Spleen (tissue), 11 donors: ENCODE measurements around the gene PHOSPHO1. TPM values are rescaled to one million over a fixed set of nuclear protein-coding genes. Genes with fewer than 3 reads are reported as not detected.
A peak's percentile ranks its signal among the peaks of the same experiment; 100 is the strongest.

Experiments used
- DNase-seq: peaks from one replicate; pipeline ENCODE4 v3.0.0-alpha.2; 2020
- H3K27ac ChIP-seq, 8 donors: fragments of 200-600 bp; sonication (generic) in 7 of 8; 1 replicate in 4 of 8; 2 replicates in 4 of 8; pipeline versions ENCODE4 v1.5.0 to v1.8.0; 2016 to 2021; ENCODE audit warnings: inconsistent platforms in 4 of 8, mild to moderate bottlenecking in 4 of 8, moderate library complexity in 1 of 8
- H3K27me3 ChIP-seq, 7 donors: fragments of 200-600 bp; sonication (generic) in 6 of 7; replicated peaks in 1 of 7; 1 replicate in 4 of 7; 2 replicates in 3 of 7; pipeline versions ENCODE4 v1.5.0 to v1.8.0; 2016 to 2021; ENCODE audit warnings: inconsistent platforms in 3 of 7, mild to moderate bottlenecking in 1 of 7
- H3K36me3 ChIP-seq, 6 donors: fragments of 200-600 bp; sonication (generic) in 5 of 6; 1 replicate in 4 of 6; 2 replicates in 2 of 6; pipeline versions ENCODE4 v1.5.0 to v1.8.0; 2016 to 2021; ENCODE audit warnings: inconsistent platforms in 2 of 6
- H3K4me1 ChIP-seq, 6 donors: fragments of 200-600 bp; sonication (generic) in 5 of 6; 1 replicate in 3 of 6; 2 replicates in 3 of 6; pipeline versions ENCODE4 v1.5.0 to v1.8.0; 2016 to 2021; ENCODE audit warnings: inconsistent platforms in 3 of 6
- H3K4me3 ChIP-seq, 8 donors: fragments of 200-600 bp; sonication (generic) in 7 of 8; 1 replicate in 4 of 8; 2 replicates in 4 of 8; pipeline versions ENCODE4 v1.5.0 to v1.8.0; 2016 to 2021; ENCODE audit warnings: inconsistent platforms in 4 of 8, mild to moderate bottlenecking in 4 of 8, moderate library complexity in 2 of 8
- H3K9me3 ChIP-seq, 8 donors: fragments of 200-600 bp; sonication (generic) in 7 of 8; 1 replicate in 4 of 8; 2 replicates in 4 of 8; pipeline versions ENCODE4 v1.5.0 to v1.8.0; 2016 to 2021; ENCODE audit warnings: inconsistent platforms in 4 of 8
- POLR2A ChIP-seq, 3 donors: fragments of 450-650 bp; IDR thresholded peaks; one replicate each; pipeline ENCODE4 v1.5.1; 2017; ENCODE audit warnings: antibody characterized with exemption in 3 of 3, mild to moderate bottlenecking in 1 of 3
- POLR2AphosphoS5 ChIP-seq, 3 donors: sonication (generic); formaldehyde crosslinking; IDR thresholded peaks; one replicate each; pipeline ENCODE4 v1.5.1; 2017; ENCODE audit warnings: antibody characterized with exemption in 3 of 3
- WGBS, 5 donors: extraction: QIAGEN DNeasy Blood & Tissue Kit in 3 of 5; methylation state at CpG; one replicate each; pipeline versions ENCODE4 v1.1.5 to v1.1.7; 2013 to 2018; 5-methylcytosine and 5-hydroxymethylcytosine counted together
- intact Hi-C: fragments of 100-400 bp; cut with DNase I; formaldehyde crosslinking; loops from one replicate; pipeline ENCODE4 v1.15.0; 2023; ENCODE audit warnings: low total_unique reads
- polyA plus RNA-seq, 3 donors: library from polyadenylated mRNA; stranded (reverse); fragments of 200-250 nt; gene quantifications; one replicate each; pipeline ENCODE4 v1.2.1, GENCODE V29; 2013
- total RNA-seq, 7 donors: library from RNA; depleted of rRNA in 3 of 7; stranded (reverse); fragments of >200 nt in 3 of 7; fragmentation: NEBNext Ultra II Directional in 4 of 7; extraction: Animal tissue kit (Norgen Biotek cat#: 25700) in 4 of 7; gene quantifications; one replicate each; pipeline versions ENCODE4 v1.1.0 to v1.2.1, GENCODE V29; 2016 to 2021
- TF ChIP-seq, protein P1 (sequence below), 11 experiments: fragments of 200-600 bp in 7 of 11; fragments of 450-650 bp in 4 of 11; sonication (generic) in 4 of 11; IDR thresholded peaks in 8 of 11; conservative IDR thresholded peaks in 3 of 11; 1 replicate in 7 of 11; 2 replicates in 4 of 11; pipeline versions ENCODE4 v1.4.0 to v1.8.0; 2016 to 2021; ENCODE audit warnings: antibody characterized with exemption in 11 of 11, inconsistent platforms in 4 of 11, mild to moderate bottlenecking in 1 of 11
- donor health status: healthy with polysubstance abuse.
- donor health status: DM: no; HTN: no; CAD: no; lungs with moderate emphysema.
- donor health status: DM: no; HTN: no; CAD: no.
- donor health status: Bipolar disorder and iron deficiency.
- donor health status: healthy.
- donor health status: DM: no; HTN: no; CAD: no.
- donor health status: DM: yes; HTN: yes; CAD: no.

PHOSPHO1 gene
- total and polyA plus RNA-seq, 10 donors = 0.80 to 12.2 (median 3.9) TPM

DNA sequence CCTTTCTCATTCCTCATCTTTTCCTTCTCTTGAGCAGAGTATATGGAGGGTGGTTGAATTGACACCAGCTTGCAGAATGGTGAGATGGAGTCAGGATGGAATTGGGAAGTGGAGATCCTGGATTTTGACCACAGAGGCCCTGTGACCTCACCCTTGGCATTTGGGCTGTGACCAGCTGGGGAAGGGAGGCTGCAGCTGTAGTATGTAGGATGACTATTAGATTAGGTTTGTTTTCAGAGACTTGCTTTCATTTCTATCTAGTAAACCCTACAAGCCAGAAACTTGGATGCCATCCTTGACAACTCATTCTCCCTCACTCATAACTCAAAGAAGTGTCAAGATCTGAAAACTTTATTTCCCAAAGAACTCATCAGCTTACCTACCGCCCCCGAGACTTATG is 26.1 kb downstream of the PHOSPHO1 start:
- H3K9me3 ChIP-seq = no peaks in the 10 kb centered on the region
- peaks cover 9 to 37% (median 19%) of the 10 kb centered on the region in 6 donors for H3K4me1 ChIP-seq
- intact Hi-C loops = no loop called here
- DNase-seq = peak; percentile 6
- no peaks in the 10 kb centered on the region for H3K27me3 ChIP-seq
- H3K4me3 ChIP-seq = no peak overlapping the region
- WGBS, 5 donors = 90 to 100% (median 96%) methylated on average over 2 of the region's 2 CpGs
- peaks cover 0 to 10% (median 0%) of the 10 kb centered on the region in 6 donors for H3K36me3 ChIP-seq
- H3K27ac ChIP-seq = no peak overlapping the region
- TF ChIP-seq POLR2A (IDR thresholded peaks at IDR 0.05) (no peak), POLR2AphosphoS5 (IDR thresholded peaks at IDR 0.05) (no peak)
- TF ChIP-seq, protein P1, sequence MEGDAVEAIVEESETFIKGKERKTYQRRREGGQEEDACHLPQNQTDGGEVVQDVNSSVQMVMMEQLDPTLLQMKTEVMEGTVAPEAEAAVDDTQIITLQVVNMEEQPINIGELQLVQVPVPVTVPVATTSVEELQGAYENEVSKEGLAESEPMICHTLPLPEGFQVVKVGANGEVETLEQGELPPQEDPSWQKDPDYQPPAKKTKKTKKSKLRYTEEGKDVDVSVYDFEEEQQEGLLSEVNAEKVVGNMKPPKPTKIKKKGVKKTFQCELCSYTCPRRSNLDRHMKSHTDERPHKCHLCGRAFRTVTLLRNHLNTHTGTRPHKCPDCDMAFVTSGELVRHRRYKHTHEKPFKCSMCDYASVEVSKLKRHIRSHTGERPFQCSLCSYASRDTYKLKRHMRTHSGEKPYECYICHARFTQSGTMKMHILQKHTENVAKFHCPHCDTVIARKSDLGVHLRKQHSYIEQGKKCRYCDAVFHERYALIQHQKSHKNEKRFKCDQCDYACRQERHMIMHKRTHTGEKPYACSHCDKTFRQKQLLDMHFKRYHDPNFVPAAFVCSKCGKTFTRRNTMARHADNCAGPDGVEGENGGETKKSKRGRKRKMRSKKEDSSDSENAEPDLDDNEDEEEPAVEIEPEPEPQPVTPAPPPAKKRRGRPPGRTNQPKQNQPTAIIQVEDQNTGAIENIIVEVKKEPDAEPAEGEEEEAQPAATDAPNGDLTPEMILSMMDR (IDR thresholded peaks at IDR 0.05 in 8 of 11, conservative IDR thresholded peaks at IDR 0.05 in 3 of 11) = no peak

DNA sequence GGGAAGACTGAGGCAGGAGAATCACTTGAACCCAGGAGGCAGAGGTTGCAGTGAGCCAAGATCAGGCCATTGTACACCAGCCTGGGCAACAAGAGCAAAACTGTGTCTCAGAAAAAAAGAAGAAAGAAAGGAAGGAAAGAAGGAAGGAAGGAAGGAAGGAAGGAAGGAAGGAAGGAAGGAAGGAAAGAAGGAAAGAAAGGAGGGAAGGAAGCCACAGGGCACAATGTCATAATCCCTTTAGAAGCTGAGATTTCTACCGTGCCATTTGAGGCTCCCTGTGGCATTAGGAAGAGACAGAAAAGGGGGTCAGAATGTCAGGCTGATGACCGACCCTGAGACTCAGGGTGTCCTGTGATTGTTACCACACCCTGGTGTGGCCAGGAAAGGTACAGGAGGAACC is 26.8 kb downstream of the PHOSPHO1 start:
- intact Hi-C loops = no loop called here

DNA sequence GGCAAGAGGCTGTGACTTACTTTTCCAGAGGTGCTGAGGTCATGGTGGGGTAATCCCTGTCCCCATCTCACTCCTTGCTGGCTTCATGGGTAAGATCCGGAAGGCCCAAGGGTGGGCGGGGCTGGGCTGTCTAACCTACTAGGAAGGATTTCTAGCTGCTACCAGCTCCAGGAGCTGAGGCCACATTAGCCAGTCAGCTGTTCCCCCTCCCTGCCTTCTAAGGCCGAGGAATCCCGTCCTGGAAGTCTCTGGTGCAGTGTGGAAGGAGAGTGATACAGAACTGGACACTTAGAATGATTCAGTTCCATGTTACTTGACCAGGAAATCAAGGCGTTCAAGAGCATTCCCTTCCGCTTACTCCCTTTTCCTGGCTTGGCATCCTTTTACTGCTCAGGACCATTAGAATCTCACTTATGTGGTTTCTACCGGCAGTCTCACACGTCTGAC is 29.1 kb downstream of the PHOSPHO1 start:
- WGBS, 5 donors = 82 to 86% (median 85%) methylated on average over 8 of the region's 8 CpGs
- no peaks in the 10 kb centered on the region for H3K27me3 ChIP-seq

More for the DNA sequence above, 26.8 kb downstream of the PHOSPHO1 start:
- Histone ChIP-seq H3K4me1 (peaks cover 2 to 30% (median 11%) of the 10 kb centered on the region in 6 donors), H3K27ac (no peak overlapping the region), H3K27me3 (no peaks in the 10 kb centered on the region), H3K4me3 (no peak overlapping the region), H3K9me3 (no peaks in the 10 kb centered on the region), H3K36me3 (peaks cover 0 to 10% (median 0%) of the 10 kb centered on the region in 6 donors)
- no peak for DNase-seq
- TF ChIP-seq POLR2A (IDR thresholded peaks at IDR 0.05) (no peak), POLR2AphosphoS5 (IDR thresholded peaks at IDR 0.05) (no peak)
- TF ChIP-seq, protein P1 (IDR thresholded peaks at IDR 0.05 in 8 of 11, conservative IDR thresholded peaks at IDR 0.05 in 3 of 11) = no peak
- WGBS, 5 donors = 56 to 81% (median 65%) methylated on average over 2 of the region's 2 CpGs

DNA sequence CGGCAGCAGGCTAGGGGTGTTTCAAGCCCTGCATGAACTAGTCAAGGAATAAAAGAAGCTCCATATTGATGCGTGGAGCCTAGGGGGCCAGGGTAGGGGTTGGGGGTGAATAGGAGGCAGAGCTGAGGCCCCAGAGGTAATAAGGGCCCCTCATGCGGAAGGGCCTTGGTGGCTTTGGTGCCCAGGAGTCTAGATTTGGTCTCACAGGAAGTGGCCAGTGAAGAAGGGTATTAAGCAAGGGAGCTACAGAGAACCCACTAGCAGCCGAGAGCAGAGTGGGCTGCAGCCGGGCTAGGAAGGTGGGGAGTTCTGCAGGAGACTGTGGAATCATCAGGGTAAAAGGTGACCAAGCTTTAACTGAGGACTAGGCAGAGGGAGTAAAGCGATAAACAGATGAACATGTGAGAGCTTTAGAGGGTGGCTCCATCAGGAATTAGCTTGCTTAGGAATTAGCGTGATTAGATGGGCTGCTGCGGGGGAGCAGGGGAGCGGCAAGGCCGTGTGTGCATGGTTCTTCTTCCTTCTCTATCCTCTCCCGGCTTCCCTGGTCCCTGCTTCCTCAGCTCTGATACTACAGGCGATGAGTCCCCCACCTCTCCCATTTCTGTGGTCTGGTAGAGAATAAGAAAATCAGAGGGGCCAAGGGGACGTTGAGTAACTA is 30.0 kb downstream of the PHOSPHO1 start:
- Histone ChIP-seq H3K4me1 (peaks cover 0 to 16% (median 0%) of the 10 kb centered on the region in 6 donors), H3K27me3 (no peaks in the 10 kb centered on the region), H3K9me3 (no peaks in the 10 kb centered on the region), H3K4me3 (no peak overlapping the region), H3K27ac (no peak overlapping the region), H3K36me3 (no peaks in the 10 kb centered on the region)
- WGBS, 5 donors = 82 to 88% (median 86%) methylated on average over 13 of the region's 13 CpGs
- TF ChIP-seq, protein P1 (IDR thresholded peaks at IDR 0.05 in 8 of 11, conservative IDR thresholded peaks at IDR 0.05 in 3 of 11) = no peak
- no peak for TF ChIP-seq POLR2AphosphoS5 (IDR thresholded peaks at IDR 0.05)
- no peak for TF ChIP-seq POLR2A (IDR thresholded peaks at IDR 0.05)
- intact Hi-C loops = no loop called here
- DNase-seq = peak; percentile 52

More for the DNA sequence above, 29.1 kb downstream of the PHOSPHO1 start:
- Histone ChIP-seq H3K36me3 (peaks cover 0 to 5% (median 0%) of the 10 kb centered on the region in 6 donors), H3K27ac (no peak overlapping the region), H3K4me3 (no peak overlapping the region), H3K4me1 (peaks cover 0 to 10% (median 0%) of the 10 kb centered on the region in 6 donors), H3K9me3 (no peaks in the 10 kb centered on the region)
- intact Hi-C loops = no loop called here
- DNase-seq = peak; percentile 51
- TF ChIP-seq, protein P1 (IDR thresholded peaks at IDR 0.05 in 8 of 11, conservative IDR thresholded peaks at IDR 0.05 in 3 of 11) = no peak
- TF ChIP-seq POLR2AphosphoS5 (IDR thresholded peaks at IDR 0.05) = no peak
- TF ChIP-seq POLR2A (IDR thresholded peaks at IDR 0.05) = no peak
